ENCODE results near the gene NCOA1. TPM values are rescaled to one million over a fixed set of nuclear protein-coding genes. Genes with fewer than 3 reads are reported as not detected.

Gene NCOA1
- total and polyA plus RNA-seq, 2 of the 4 experiments (the other 2 are of a cell fraction), result 6.7 to 11.3 TPM

GRCh38 chr2:24521162-24521857 is 30.3 kb downstream of the NCOA1 start:
- POLR2A ChIA-PET (ENCODE audit: unreplicated experiment), result no interaction called here
- Histone ChIP-seq H3K9ac (ENCODE audit: low read depth, low read length) (no peak overlapping the region), H3K27me3 (ENCODE audit: control insufficient read depth, insufficient read depth, low read length) (no peaks in the 10 kb centered on the region), H4K8ac (ENCODE audit: low read depth in 2 of 2, low read length in 2 of 2) (no peak overlapping the region), H3K9me3 (ENCODE audit: control insufficient read depth, insufficient read depth, low read length) (no peaks in the 10 kb centered on the region), H2BK120ac (ENCODE audit: low read depth, low read length) (no peak overlapping the region), H3K4me1 (ENCODE audit: control insufficient read depth, insufficient read depth, low read length) (no peaks in the 10 kb centered on the region), H4K91ac (ENCODE audit: insufficient read depth, low read depth, low read length) (no peak overlapping the region), H3K4ac (ENCODE audit: low read depth, low read length) (no peak overlapping the region), H3K27ac (ENCODE audit: insufficient read depth, low read length) (no peak overlapping the region), H3K79me1 (ENCODE audit: low read depth in 1 of 2, low read length in 2 of 2) (peaks cover 7 to 11% of the 10 kb centered on the region in 2 experiments), H3K4me3 (ENCODE audit: insufficient read depth, low read depth, low read length) (no peak overlapping the region), H2AK5ac (ENCODE audit: low read depth, low read length) (no peak overlapping the region), H4K5ac (ENCODE audit: low read depth, low read length) (no peak overlapping the region), H2BK15ac (ENCODE audit: low read depth, low read length) (no peak overlapping the region), H3K18ac (ENCODE audit: low read depth, low read length) (no peak overlapping the region), H3K9me1 (ENCODE audit: insufficient read depth, low read length) (no peaks in the 10 kb centered on the region), H3K56ac (ENCODE audit: extremely low read depth, insufficient read depth, low read length) (no peak overlapping the region), H2AFZ (replicated peaks; ENCODE audit: low read length, poor library complexity) (no peak overlapping the region), H3K36me3 (ENCODE audit: control insufficient read depth, insufficient read depth, low read length) (no peaks in the 10 kb centered on the region), H3K4me2 (ENCODE audit: low read depth, low read length) (no peak overlapping the region), H2BK5ac (ENCODE audit: low read depth, low read length, poor library complexity, severe bottlenecking) (no peak overlapping the region), H2BK20ac (ENCODE audit: low read depth, low read length) (no peak overlapping the region), H3K23ac (ENCODE audit: low read depth, low read length) (no peak overlapping the region), H4K20me1 (ENCODE audit: insufficient read depth, low read length) (peaks cover 5% of the 10 kb centered on the region; the same call in 1 of the 2 replicates), H3K14ac (replicated peaks; ENCODE audit: low read depth, low read length) (no peak overlapping the region), H2AK9ac (replicated peaks; ENCODE audit: low read depth, low read length, poor library complexity) (no peak overlapping the region)
- DNase-seq, result no peak
- no peak for ATAC-seq (ENCODE audit: low read depth)
- intact Hi-C loops (cut with micrococcal nuclease), result loop anchor here (5.0 kb wide), 1 partner anchor 51 kb away; no protein-coding TSS in a partner anchor
- no CpG with 5 or more reads among the region's 1 CpG for WGBS, 2 experiments (ENCODE audit: extremely low coverage in 2 of 2, insufficient read length in 1 of 2)
- dilution Hi-C loops (cut with HindIII; ENCODE audit: low sequenced_read_pairs, unreplicated experiment), result no loop called here
- TF ChIP-seq BHLHE40 (IDR thresholded peaks at IDR 0.05; ENCODE audit: low read depth, low read length) (no peak), FOS (IDR thresholded peaks at IDR 0.05; ENCODE audit: low read depth, low read length) (no peak), MXI1 (IDR thresholded peaks at IDR 0.05; ENCODE audit: borderline replicate concordance, low read depth, low read length) (no peak), RCOR1 (IDR thresholded peaks at IDR 0.05; ENCODE audit: insufficient replicate concordance, low read length) (no peak), ELK1 (IDR thresholded peaks at IDR 0.05; ENCODE audit: borderline replicate concordance, low read depth, low read length) (no peak), MAZ (IDR thresholded peaks at IDR 0.05; ENCODE audit: borderline replicate concordance, low read depth, low read length) (no peak), USF2 (IDR thresholded peaks at IDR 0.05; ENCODE audit: low read depth, low read length) (no peak), POLR2A (IDR thresholded peaks at IDR 0.05; ENCODE audit: low read depth, low read length) (no peak), RFX5 (IDR thresholded peaks at IDR 0.05; ENCODE audit: low read depth, low read length) (no peak), SMC3 (IDR thresholded peaks at IDR 0.05; ENCODE audit: low read depth, low read length) (no peak), RAD21 (IDR thresholded peaks at IDR 0.05; ENCODE audit: low read length) (no peak), MAFK (IDR thresholded peaks at IDR 0.05; ENCODE audit: low read depth, low read length) (no peak), CHD1 (IDR thresholded peaks at IDR 0.05; ENCODE audit: low read depth, low read length) (no peak), NFE2L2 (IDR thresholded peaks at IDR 0.05; ENCODE audit: low read depth, low read length) (no peak), CEBPB (IDR thresholded peaks at IDR 0.05; ENCODE audit: low read depth, low read length) (no peak), CTCF (conservative IDR thresholded peaks at IDR 0.05; ENCODE audit: low read depth, low read length) (no peak)
- no TSS peak for BruUV-seq (replicated peaks)
- CTCF ChIA-PET, result interaction anchor here (1.6 kb wide), 1 partner anchor 9 kb away, joined by 4 read pairs; no protein-coding TSS in a partner anchor
- in situ Hi-C loops (cut with MboI; ENCODE audit: low sequenced_read_pairs), result no loop called here

All from IMR-90 (cell line).